Sigmoid colon (tissue), 7 donors: ENCODE measurements around the gene PIK3R5. TPM values are rescaled to one million over a fixed set of nuclear protein-coding genes. Genes with fewer than 3 reads are reported as not detected.

Experiments used
- DNase-seq: peaks from one replicate; pipeline ENCODE4 v3.0.0-alpha.2; 2019
- H3K27ac ChIP-seq, 4 donors: fragments of 200-600 bp; sonication (generic); one replicate each; pipeline ENCODE4 v1.5.1; 2016 to 2019; ENCODE audit warnings: mild to moderate bottlenecking in 1 of 4
- H3K27me3 ChIP-seq, 3 donors: fragments of 200-600 bp; sonication (generic); one replicate each; pipeline ENCODE4 v1.5.1; 2019; ENCODE audit warnings: mild to moderate bottlenecking in 1 of 3
- H3K36me3 ChIP-seq, 4 donors: fragments of 200-600 bp; sonication (generic); one replicate each; pipeline ENCODE4 v1.5.1; 2016 to 2019
- H3K4me1 ChIP-seq, 4 donors: fragments of 200-600 bp; sonication (generic); one replicate each; pipeline ENCODE4 v1.5.1; 2017 to 2019
- H3K4me3 ChIP-seq, 4 donors: fragments of 200-600 bp; sonication (generic); one replicate each; pipeline ENCODE4 v1.5.1; 2017 to 2019; ENCODE audit warnings: mild to moderate bottlenecking in 2 of 4, moderate library complexity in 1 of 4
- H3K9me3 ChIP-seq, 4 donors: fragments of 200-600 bp in 3 of 4; sonication (generic) in 3 of 4; one replicate each; pipeline versions ENCODE4 v1.5.1 to v1.6.1; 2013 to 2019
- CTCF ChIP-seq, 4 experiments: fragments of 450-650 bp in 3 of 4; fragments of 200-600 bp in 1 of 4; IDR thresholded peaks; one replicate each; pipeline ENCODE4 v1.5.1; 2016 to 2019; ENCODE audit warnings: antibody characterized with exemption in 4 of 4, mild to moderate bottlenecking in 3 of 4, moderate library complexity in 2 of 4
- EP300 ChIP-seq, 4 donors: sonication (generic); formaldehyde crosslinking; IDR thresholded peaks; one replicate each; pipeline ENCODE4 v1.6.1; 2017; ENCODE audit warnings: antibody characterized with exemption in 4 of 4
- POLR2A ChIP-seq, 2 donors: fragments of 450-650 bp; IDR thresholded peaks; one replicate each; pipeline ENCODE4 v1.6.1; 2016; ENCODE audit warnings: antibody characterized with exemption in 2 of 2, mild to moderate bottlenecking in 2 of 2, moderate library complexity in 2 of 2
- POLR2AphosphoS5 ChIP-seq, 4 donors: sonication (generic); formaldehyde crosslinking; IDR thresholded peaks; one replicate each; pipeline ENCODE4 v1.6.1; 2017; ENCODE audit warnings: antibody characterized with exemption in 4 of 4
- WGBS, 2 donors: extraction: QIAGEN DNeasy Blood & Tissue Kit; methylation state at CpG; one replicate each; pipeline ENCODE4 v1.1.7; 2013; 5-methylcytosine and 5-hydroxymethylcytosine counted together
- intact Hi-C: fragments of 100-400 bp; cut with DNase I; formaldehyde crosslinking; loops from one replicate; pipeline ENCODE4 v1.15.1; 2023
- polyA plus RNA-seq, 3 donors: library from polyadenylated mRNA; stranded (reverse); fragments of 200-250 nt; gene quantifications; one replicate each; pipeline ENCODE4 v1.2.3, GENCODE V29; 2013
- total RNA-seq, 4 donors: library from RNA; depleted of rRNA; stranded (reverse); fragments of >200 nt; gene quantifications; one replicate each; pipeline ENCODE4 v1.1.0, GENCODE V29; 2016
- donor health status: healthy with polysubstance abuse.
- donor health status: Bipolar disorder and iron deficiency.
- donor health status: healthy.

The PIK3R5 gene
- total and polyA plus RNA-seq, 7 donors, result 2.4 to 13.6 (median 8.2) TPM

- no peak for DNase-seq
- WGBS, 2 donors, result 61 to 77% methylated on average over 9 of the region's 9 CpGs
- Histone ChIP-seq H3K9me3 (no peaks in the 10 kb centered on the region), H3K27ac (peak overlapping the region in 3 of 4 donors; percentile 1 to 31 (median 14)), H3K4me1 (peaks cover 0 to 8% (median 7%) of the 10 kb centered on the region in 4 donors), H3K36me3 (no peaks in the 10 kb centered on the region), H3K27me3 (peaks cover 11 to 52% (median 23%) of the 10 kb centered on the region in 3 donors), H3K4me3 (no peak overlapping the region)
- TF ChIP-seq CTCF (IDR thresholded peaks at IDR 0.05), result no peak
- no peak for TF ChIP-seq POLR2A (IDR thresholded peaks at IDR 0.05)
- TF ChIP-seq EP300 (IDR thresholded peaks at IDR 0.05), result no peak
- no peak for TF ChIP-seq POLR2AphosphoS5 (IDR thresholded peaks at IDR 0.05)
- intact Hi-C loops, result no loop called here
Measured at GRCh38 chr17:8966926-8967325, 1.4 kb upstream of the PIK3R5 start.

- no peak for DNase-seq
- peak overlapping the region; percentile 15 to 48 (median 36) for H3K4me3 ChIP-seq
- peaks cover 0 to 8% (median 7%) of the 10 kb centered on the region in 4 donors for H3K4me1 ChIP-seq
- intact Hi-C loops, result no loop called here
- 19 to 36% methylated on average over 32 of the region's 32 CpGs for WGBS, 2 donors
- TF ChIP-seq EP300 (IDR thresholded peaks at IDR 0.05) (no peak), CTCF (IDR thresholded peaks at IDR 0.05) (no peak), POLR2AphosphoS5 (IDR thresholded peaks at IDR 0.05) (no peak), POLR2A (IDR thresholded peaks at IDR 0.05) (no peak)
- H3K9me3 ChIP-seq, result no peaks in the 10 kb centered on the region
- peak overlapping the region; percentile 30 to 66 (median 52) for H3K27ac ChIP-seq
- H3K27me3 ChIP-seq, result peaks cover 11 to 59% (median 23%) of the 10 kb centered on the region in 3 donors
- H3K36me3 ChIP-seq, result no peaks in the 10 kb centered on the region
Measured at GRCh38 chr17:8964801-8965393, 610 bp downstream of the PIK3R5 start.

- WGBS, 2 donors, result 72 to 74% methylated on average over 13 of the region's 13 CpGs
- no peaks in the 10 kb centered on the region for H3K36me3 ChIP-seq
- no peak overlapping the region for H3K27ac ChIP-seq
- H3K9me3 ChIP-seq, result no peaks in the 10 kb centered on the region
- DNase-seq, result no peak
- TF ChIP-seq POLR2A (IDR thresholded peaks at IDR 0.05) (no peak), POLR2AphosphoS5 (IDR thresholded peaks at IDR 0.05) (no peak), CTCF (IDR thresholded peaks at IDR 0.05) (no peak), EP300 (IDR thresholded peaks at IDR 0.05) (no peak)
- intact Hi-C loops, result no loop called here
- H3K4me3 ChIP-seq, result peak overlapping the region in 1 of 4 donors; percentile 48
- peaks cover 0 to 8% (median 7%) of the 10 kb centered on the region in 4 donors for H3K4me1 ChIP-seq
- peaks cover 11 to 59% (median 23%) of the 10 kb centered on the region in 3 donors for H3K27me3 ChIP-seq
Measured at GRCh38 chr17:8963647-8964258, 1.8 kb downstream of the PIK3R5 start.

GRCh38 chr17:8963014-8963413 lies 2.5 kb downstream of the PIK3R5 start:
- TF ChIP-seq CTCF (IDR thresholded peaks at IDR 0.05) (no peak), POLR2AphosphoS5 (IDR thresholded peaks at IDR 0.05) (no peak), POLR2A (IDR thresholded peaks at IDR 0.05) (no peak), EP300 (IDR thresholded peaks at IDR 0.05) (no peak)
- WGBS, 2 donors, result 83 to 87% methylated on average over 3 of the region's 3 CpGs
- intact Hi-C loops, result no loop called here
- Histone ChIP-seq H3K36me3 (no peaks in the 10 kb centered on the region), H3K27me3 (peaks cover 11 to 59% (median 23%) of the 10 kb centered on the region in 3 donors), H3K27ac (no peak overlapping the region), H3K4me1 (peaks cover 0 to 8% (median 7%) of the 10 kb centered on the region in 4 donors), H3K9me3 (no peaks in the 10 kb centered on the region), H3K4me3 (no peak overlapping the region)
- DNase-seq, result no peak
